GM18508 (cell line): ENCODE results near the gene TPSG1.
"Not testable (repeated sequence)": the region's sequence is repeated elsewhere in the genome, so short reads cannot be mapped to it uniquely, and the experiment has no call there.

Experiments
- ATAC-seq: cut with Tn5 transposase; IDR thresholded peaks from one replicate; pipeline ENCODE4 v1.9.1; 2021; ENCODE audit warnings: moderate number of reproducible peaks; ENCODE audit not compliant: insufficient read depth, unreplicated experiment

The TPSG1 gene

GRCh38 chr16:1232049-1232748, 7.1 kb upstream of the TPSG1 start:
- not testable (repeated sequence) for ATAC-seq

GRCh38 chr16:1231301-1231700, 6.2 kb upstream of the TPSG1 start:
- not testable (repeated sequence) for ATAC-seq

GRCh38 chr16:1230471-1231212, 5.6 kb upstream of the TPSG1 start:
- ATAC-seq: not testable (repeated sequence)

GRCh38 chr16:1230084-1230470, 5.0 kb upstream of the TPSG1 start, which contains the start of gene TPSB2:
Gene TPSB2 (minus strand): TSS chr16:1230184. CDS start chr16:1229951, 233 bp downstream.
- ATAC-seq: not testable (repeated sequence)

- ATAC-seq: not testable (repeated sequence)
Measured at GRCh38 chr16:1229476-1229875, 4.4 kb upstream of the TPSG1 start.

GRCh38 chr16:1228227-1228626, 3.2 kb upstream of the TPSG1 start:
- ATAC-seq: not testable (repeated sequence)

GRCh38 chr16:1226692-1227091, 1.6 kb upstream of the TPSG1 start:
- ATAC-seq: not testable (repeated sequence)

- not testable (repeated sequence) for ATAC-seq
Measured at GRCh38 chr16:1225728-1226311, 752 bp upstream of the TPSG1 start.

- no peak for ATAC-seq
Measured at GRCh38 chr16:1224558-1224957, 510 bp downstream of the TPSG1 start.

GRCh38 chr16:1223355-1224214, 1.5 kb downstream of the TPSG1 start:
- no peak for ATAC-seq

- no peak for ATAC-seq
Measured at GRCh38 chr16:1222553-1223354, 2.3 kb downstream of the TPSG1 start.

- no peak for ATAC-seq
Measured at GRCh38 chr16:1221628-1222552, 3.2 kb downstream of the TPSG1 start.

- no peak for ATAC-seq
Measured at GRCh38 chr16:1220841-1221627, 4.0 kb downstream of the TPSG1 start.

- no peak for ATAC-seq
Measured at GRCh38 chr16:1220098-1220728, 4.9 kb downstream of the TPSG1 start.

GRCh38 chr16:1218930-1219611, 6.0 kb downstream of the TPSG1 start:
- ATAC-seq: no peak

- no peak for ATAC-seq
Measured at GRCh38 chr16:1218061-1218929, 6.8 kb downstream of the TPSG1 start.
